Upper lobe of left lung (tissue), 6 donors: ENCODE measurements around the gene TENM4. TPM values are rescaled to one million over a fixed set of nuclear protein-coding genes. Genes with fewer than 3 reads are reported as not detected.

ENCODE experiments used
- ATAC-seq, 2 donors: fragments of 200-7000 bp; cut with Tn5 transposase; one replicate each; pipeline ENCODE4 v1.9.1; 2022; ENCODE audit warnings: mild to moderate bottlenecking in 2 of 2, moderate library complexity in 2 of 2; ENCODE audit not compliant: low FRiP score in 2 of 2
- DNase-seq, 2 donors: peaks; one replicate each; pipeline ENCODE4 v3.0.0-alpha.2; 2019 to 2020
- H3K27ac ChIP-seq, 4 donors: fragments of 200-600 bp; sonication (generic); one replicate each; pipeline ENCODE4 v1.5.1; 2016 to 2019
- H3K27me3 ChIP-seq, 4 donors: fragments of 200-600 bp; sonication (generic); one replicate each; pipeline ENCODE4 v1.5.1; 2017 to 2019
- H3K36me3 ChIP-seq, 4 donors: fragments of 200-600 bp; sonication (generic); one replicate each; pipeline ENCODE4 v1.5.1; 2016 to 2019
- H3K4me1 ChIP-seq, 4 donors: fragments of 200-600 bp; sonication (generic); one replicate each; pipeline ENCODE4 v1.5.1; 2018 to 2019
- H3K4me3 ChIP-seq, 4 donors: fragments of 200-600 bp; sonication (generic); one replicate each; pipeline ENCODE4 v1.5.1; 2017 to 2019; ENCODE audit warnings: mild to moderate bottlenecking in 2 of 4, moderate library complexity in 1 of 4
- H3K9me3 ChIP-seq, 4 donors: fragments of 200-600 bp; sonication (generic); one replicate each; pipeline ENCODE4 v1.5.1; 2018 to 2019
- EP300 ChIP-seq, 4 donors: sonication (generic); formaldehyde crosslinking; IDR thresholded peaks; one replicate each; pipeline ENCODE4 v1.5.1; 2017; ENCODE audit warnings: antibody characterized with exemption in 4 of 4, control low read depth in 2 of 4
- POLR2A ChIP-seq, 4 donors: fragments of 450-650 bp; IDR thresholded peaks; one replicate each; pipeline ENCODE4 v1.5.1; 2016 to 2017; ENCODE audit warnings: antibody characterized with exemption in 4 of 4, mild to moderate bottlenecking in 2 of 4
- POLR2AphosphoS5 ChIP-seq, 2 donors: sonication (generic); formaldehyde crosslinking; IDR thresholded peaks; one replicate each; pipeline ENCODE4 v1.5.1; 2017; ENCODE audit warnings: antibody characterized with exemption in 2 of 2
- WGBS, 2 donors: methylation state at CpG; one replicate each; pipeline ENCODE4 v1.1.5; 2017 to 2018; 5-methylcytosine and 5-hydroxymethylcytosine counted together
- total RNA-seq, 6 donors: library from RNA; depleted of rRNA in 4 of 6; stranded (reverse); fragments of >200 nt in 4 of 6; gene quantifications; one replicate each; pipeline versions ENCODE4 v1.1.0 to v1.2.1, GENCODE V29; 2016 to 2021
- TF ChIP-seq, protein P1 (sequence below), 6 experiments: fragments of 450-650 bp in 4 of 6; fragments of 200-600 bp in 2 of 6; sonication (generic) in 2 of 6; IDR thresholded peaks; one replicate each; pipeline ENCODE4 v1.5.1; 2016 to 2019; ENCODE audit warnings: antibody characterized with exemption in 6 of 6
- donor health status: DM: no; HTN: no; CAD: no; lungs with moderate emphysema.
- donor health status: DM: no; HTN: yes; CAD: no; lungs with severe emphysema.

Gene TENM4
- total RNA-seq, 6 donors from 2014 or later = 0.11 to 20.0 (median 3.7) TPM

DNA sequence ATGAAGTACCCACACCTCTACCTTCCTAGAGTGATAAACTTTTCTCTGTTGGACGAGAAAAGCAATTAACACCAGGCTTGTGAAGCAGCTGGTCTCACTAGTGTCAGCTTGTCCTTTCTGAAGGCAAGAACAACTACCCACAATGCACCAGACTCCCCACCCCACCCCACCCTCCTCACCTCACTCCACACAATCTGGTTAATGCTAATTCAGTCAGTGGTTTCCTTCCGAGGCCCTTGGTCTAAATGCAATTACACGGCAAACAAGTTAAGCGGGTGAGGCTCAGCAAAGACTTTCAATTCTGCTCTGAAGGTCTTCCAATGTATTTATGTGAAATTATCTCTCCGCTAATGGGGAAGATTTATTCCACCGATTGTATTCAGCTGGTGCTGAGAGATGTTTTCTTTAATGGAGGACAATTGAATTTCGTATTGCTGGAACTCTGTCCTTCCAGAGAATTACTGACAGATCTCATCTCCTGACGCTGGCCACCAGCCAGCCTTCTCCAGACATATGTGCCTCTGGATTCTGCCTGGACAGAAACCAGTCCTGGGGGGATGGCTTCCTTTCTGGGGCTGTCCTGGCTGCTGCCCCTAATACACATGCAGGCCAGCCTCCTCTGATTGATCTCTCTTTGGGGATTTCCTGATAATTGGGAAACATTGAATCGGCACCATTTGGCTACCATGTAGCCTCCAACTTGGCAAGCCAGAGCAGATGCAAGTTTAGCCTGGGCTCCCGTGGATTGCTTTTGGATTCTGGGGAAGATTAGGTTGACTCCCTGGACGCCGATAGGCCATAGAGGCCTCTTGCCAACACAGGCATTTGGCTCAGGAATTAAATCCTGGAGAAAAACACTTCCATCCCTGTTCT is 700.4 kb downstream of the TENM4 start:
- no peak overlapping the region for H3K4me3 ChIP-seq
- no peaks in the 10 kb centered on the region for H3K27me3 ChIP-seq
- peak in 1 of 2 donors; percentile 42 for ATAC-seq
- no peaks in the 10 kb centered on the region for H3K9me3 ChIP-seq
- 79 to 83% methylated on average over 11 to 12 of the region's 12 CpGs for WGBS, 2 donors
- no peak for DNase-seq
- no peaks in the 10 kb centered on the region for H3K4me1 ChIP-seq
- no peak overlapping the region for H3K27ac ChIP-seq
- TF ChIP-seq POLR2A (IDR thresholded peaks at IDR 0.05) = no peak
- TF ChIP-seq POLR2AphosphoS5 (IDR thresholded peaks at IDR 0.05) = no peak
- TF ChIP-seq EP300 (IDR thresholded peaks at IDR 0.05) = no peak
- TF ChIP-seq, protein P1, sequence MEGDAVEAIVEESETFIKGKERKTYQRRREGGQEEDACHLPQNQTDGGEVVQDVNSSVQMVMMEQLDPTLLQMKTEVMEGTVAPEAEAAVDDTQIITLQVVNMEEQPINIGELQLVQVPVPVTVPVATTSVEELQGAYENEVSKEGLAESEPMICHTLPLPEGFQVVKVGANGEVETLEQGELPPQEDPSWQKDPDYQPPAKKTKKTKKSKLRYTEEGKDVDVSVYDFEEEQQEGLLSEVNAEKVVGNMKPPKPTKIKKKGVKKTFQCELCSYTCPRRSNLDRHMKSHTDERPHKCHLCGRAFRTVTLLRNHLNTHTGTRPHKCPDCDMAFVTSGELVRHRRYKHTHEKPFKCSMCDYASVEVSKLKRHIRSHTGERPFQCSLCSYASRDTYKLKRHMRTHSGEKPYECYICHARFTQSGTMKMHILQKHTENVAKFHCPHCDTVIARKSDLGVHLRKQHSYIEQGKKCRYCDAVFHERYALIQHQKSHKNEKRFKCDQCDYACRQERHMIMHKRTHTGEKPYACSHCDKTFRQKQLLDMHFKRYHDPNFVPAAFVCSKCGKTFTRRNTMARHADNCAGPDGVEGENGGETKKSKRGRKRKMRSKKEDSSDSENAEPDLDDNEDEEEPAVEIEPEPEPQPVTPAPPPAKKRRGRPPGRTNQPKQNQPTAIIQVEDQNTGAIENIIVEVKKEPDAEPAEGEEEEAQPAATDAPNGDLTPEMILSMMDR (IDR thresholded peaks at IDR 0.05) = no peak
- H3K36me3 ChIP-seq = no peaks in the 10 kb centered on the region

- Histone ChIP-seq H3K27me3 (no peaks in the 10 kb centered on the region), H3K36me3 (no peaks in the 10 kb centered on the region), H3K4me1 (no peaks in the 10 kb centered on the region), H3K27ac (no peak overlapping the region), H3K9me3 (no peaks in the 10 kb centered on the region), H3K4me3 (no peak overlapping the region)
- 82 to 96% methylated on average over 1 of the region's 1 CpG for WGBS, 2 donors
- DNase-seq (no peak), ATAC-seq (no peak)
- no peak for TF ChIP-seq EP300 (IDR thresholded peaks at IDR 0.05)
- TF ChIP-seq POLR2AphosphoS5 (IDR thresholded peaks at IDR 0.05) = no peak
- no peak for TF ChIP-seq POLR2A (IDR thresholded peaks at IDR 0.05)
- TF ChIP-seq, protein P1 (IDR thresholded peaks at IDR 0.05) = no peak
Observed at GRCh38 chr11:78737891-78738290, 702.9 kb downstream of the TENM4 start.

GRCh38 chr11:78737301-78737700 is 703.5 kb downstream of the TENM4 start:
- WGBS, 2 donors = 91 to 92% methylated on average over 3 of the region's 3 CpGs
- TF ChIP-seq EP300 (IDR thresholded peaks at IDR 0.05) = no peak
- TF ChIP-seq, protein P1 (IDR thresholded peaks at IDR 0.05) = no peak
- no peak overlapping the region for H3K4me3 ChIP-seq
- ATAC-seq (no peak), DNase-seq (no peak)
- H3K27ac ChIP-seq = no peak overlapping the region
- no peaks in the 10 kb centered on the region for H3K9me3 ChIP-seq
- no peaks in the 10 kb centered on the region for H3K4me1 ChIP-seq
- H3K27me3 ChIP-seq = no peaks in the 10 kb centered on the region
- no peaks in the 10 kb centered on the region for H3K36me3 ChIP-seq

DNA sequence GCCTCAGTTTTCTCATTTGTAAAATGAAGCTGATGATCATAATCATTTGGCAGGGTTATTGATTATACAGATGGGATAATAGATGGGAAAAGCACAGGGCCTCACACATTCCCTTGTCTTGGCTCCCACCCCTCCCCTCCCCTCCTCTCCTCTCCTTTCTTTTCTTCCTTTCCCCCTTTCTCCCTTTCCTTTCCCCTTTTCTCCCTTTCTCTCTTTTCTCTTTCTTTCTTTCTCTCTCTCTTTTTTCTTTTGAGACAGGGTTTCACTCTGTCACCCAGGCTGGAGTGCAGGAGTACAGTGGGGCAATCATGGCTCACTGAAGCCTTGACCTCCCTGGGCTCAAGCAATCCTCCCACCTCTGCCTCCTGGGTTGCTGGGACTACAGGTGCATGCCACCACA is 705.1 kb downstream of the TENM4 start:
- DNase-seq (no peak), ATAC-seq (no peak)
- Histone ChIP-seq H3K36me3 (no peaks in the 10 kb centered on the region), H3K27ac (no peak overlapping the region), H3K4me1 (no peaks in the 10 kb centered on the region), H3K27me3 (no peaks in the 10 kb centered on the region), H3K9me3 (no peaks in the 10 kb centered on the region), H3K4me3 (no peak overlapping the region)
- TF ChIP-seq EP300 (IDR thresholded peaks at IDR 0.05) = no peak

DNA sequence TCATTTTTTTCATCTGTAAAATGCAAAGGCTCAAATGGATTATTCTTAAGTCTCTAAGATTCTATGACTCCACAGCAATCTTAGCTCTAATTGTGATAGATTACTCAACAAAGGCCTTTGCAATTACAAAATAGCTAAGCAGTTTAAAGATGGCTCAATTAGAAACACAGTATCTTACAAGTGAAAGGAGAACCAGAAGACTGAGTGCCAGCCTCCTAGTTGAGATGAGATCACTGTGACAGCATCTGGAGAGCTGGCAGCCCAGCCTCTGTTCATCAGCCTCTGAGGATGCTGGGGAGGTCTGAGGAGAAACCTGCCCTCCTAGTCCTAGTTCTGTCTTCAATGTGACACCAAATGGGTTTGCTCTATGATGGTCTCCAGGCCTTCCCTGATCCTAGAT is 707.8 kb downstream of the TENM4 start:
- H3K27ac ChIP-seq = no peak overlapping the region

More for the DNA sequence above, 707.8 kb downstream of the TENM4 start:
- no peaks in the 10 kb centered on the region for H3K36me3 ChIP-seq
- DNase-seq (no peak), ATAC-seq (peak in 1 of 2 donors; percentile 28)
- no peaks in the 10 kb centered on the region for H3K27me3 ChIP-seq
- no peaks in the 10 kb centered on the region for H3K9me3 ChIP-seq
- no peaks in the 10 kb centered on the region for H3K4me1 ChIP-seq
- H3K4me3 ChIP-seq = no peak overlapping the region
- TF ChIP-seq POLR2A (IDR thresholded peaks at IDR 0.05) (no peak), EP300 (IDR thresholded peaks at IDR 0.05) (no peak), POLR2AphosphoS5 (IDR thresholded peaks at IDR 0.05) (no peak)
- TF ChIP-seq, protein P1 (IDR thresholded peaks at IDR 0.05) = no peak
